PC-9 (cell line): ENCODE measurements around the gene TMPRSS7. TPM values are rescaled to one million over a fixed set of nuclear protein-coding genes. Genes with fewer than 3 reads are reported as not detected.

Experiments
- BruUV-seq: library from RNA; stranded (reverse); fragments of 400-500 nt; replicated peaks from 2 replicates; lab custom pipeline; 2021; lab: Mats Ljungman, UMichigan
- CTCF ChIA-PET: fragments of 300-600 bp; sonication (Branson Sonifier 250); formaldehyde crosslinking; loops from one replicate; lab custom pipeline; 2022; ENCODE audit warnings: antibody characterized with exemption; lab: Charles Lee
- POLR2A ChIA-PET: fragments of 300-600 bp; sonication (Branson Sonifier 250); formaldehyde crosslinking; loops from one replicate; lab custom pipeline; 2022; ENCODE audit warnings: antibody characterized with exemption; ENCODE audit not compliant: unreplicated experiment; lab: Charles Lee
- DNase-seq, 2 experiments: peaks; one replicate each; pipeline versions ENCODE4 v3.0.0 to v3.0.0-alpha.2; 2015 to 2022; ENCODE audit warnings: mixed read lengths in 1 of 2
- H2AFZ ChIP-seq: fragments of 200-600 bp; sonication (generic); 2 replicates; pipeline ENCODE4 v1.8.1; 2017; ENCODE audit warnings: antibody characterized with exemption
- H3F3A ChIP-seq: fragments of 200-600 bp; sonication (generic); 2 replicates; pipeline ENCODE4 v1.8.1; 2017; ENCODE audit warnings: antibody characterized with exemption, mild to moderate bottlenecking, low read depth; ENCODE audit not compliant: insufficient read depth
- H3K27ac ChIP-seq: fragments of 200-600 bp; sonication (generic); 2 replicates; pipeline ENCODE4 v1.6.1; 2016; ENCODE audit warnings: mixed run types
- H3K27me3 ChIP-seq: fragments of 200-600 bp; sonication (generic); 2 replicates; pipeline ENCODE4 v1.6.1; 2016; ENCODE audit warnings: low read depth, mixed run types; ENCODE audit not compliant: insufficient read depth
- H3K36me3 ChIP-seq: fragments of 200-600 bp; sonication (generic); 2 replicates; pipeline ENCODE4 v1.6.1; 2016; ENCODE audit warnings: low read depth, mixed run types
- H3K4me1 ChIP-seq: fragments of 200-600 bp; sonication (generic); replicated peaks from 2 replicates; pipeline ENCODE4 v1.6.1; 2016; ENCODE audit warnings: mixed run types; ENCODE audit not compliant: insufficient read depth
- H3K4me2 ChIP-seq: fragments of 200-600 bp; sonication (generic); 2 replicates; pipeline ENCODE4 v1.6.1; 2017; ENCODE audit warnings: mixed run types
- H3K4me3 ChIP-seq: fragments of 200-600 bp; sonication (generic); 2 replicates; pipeline ENCODE4 v1.6.1; 2016; ENCODE audit warnings: mixed run types
- H3K79me2 ChIP-seq: fragments of 200-600 bp; sonication (generic); 2 replicates; pipeline ENCODE4 v1.6.1; 2017; ENCODE audit warnings: low read depth, mixed run types
- H3K9me2 ChIP-seq: fragments of 200-600 bp; sonication (generic); 2 replicates; pipeline ENCODE4 v1.8.1; 2017; ENCODE audit warnings: mild to moderate bottlenecking; ENCODE audit not compliant: insufficient read depth
- H3K9me3 ChIP-seq: fragments of 200-600 bp; sonication (generic); 2 replicates; pipeline ENCODE4 v1.8.1; 2016; ENCODE audit warnings: low read depth; ENCODE audit not compliant: insufficient read depth
- H4K20me1 ChIP-seq: fragments of 200-600 bp; sonication (generic); 2 replicates; pipeline ENCODE4 v1.8.1; 2017; ENCODE audit not compliant: insufficient read depth
- CTCF ChIP-seq: fragments of 200-600 bp; sonication (generic); conservative IDR thresholded peaks from 2 replicates; pipeline ENCODE4 v1.6.1; 2017; ENCODE audit warnings: mixed run types, antibody characterized with exemption, mild to moderate bottlenecking, moderate library complexity
- EZH2 ChIP-seq: fragments of 200-600 bp; sonication (generic); IDR thresholded peaks from 2 replicates; pipeline ENCODE4 v1.8.0; 2017; ENCODE audit warnings: antibody characterized with exemption, low read depth
- intact Hi-C: fragments of 100-400 bp; cut with micrococcal nuclease; formaldehyde crosslinking; loops from one replicate; pipeline ENCODE4 v1.10.0; 2022; ENCODE audit not compliant: unreplicated experiment
- total RNA-seq: library from RNA; stranded (reverse); gene quantifications from 2 replicates; pipeline ENCODE4 v1.2.3, GENCODE V29; 2021

Gene TMPRSS7
- total RNA-seq, 1 experiment from 2014 or later, result not detected

GRCh38 chr3:112004187-112004586, 30.3 kb upstream of the TMPRSS7 start:
- Histone ChIP-seq H3K27me3 (no peaks in the 10 kb centered on the region), H3K27ac (no peak overlapping the region), H2AFZ (no peak overlapping the region), H3K79me2 (no peaks in the 10 kb centered on the region), H3K36me3 (no peaks in the 10 kb centered on the region), H3K9me3 (no peaks in the 10 kb centered on the region), H4K20me1 (no peaks in the 10 kb centered on the region), H3K4me1 (peaks cover 15% of the 10 kb centered on the region; the same call in 1 of the 2 replicates), H3K4me3 (no peak overlapping the region), H3F3A (no peaks in the 10 kb centered on the region), H3K4me2 (no peak overlapping the region), H3K9me2 (no peaks in the 10 kb centered on the region)
- no peak for DNase-seq
- no peak for TF ChIP-seq EZH2
- CTCF ChIA-PET, result interaction anchor here (1.6 kb wide), 1 partner anchor 15 kb away, joined by 5 read pairs; no protein-coding TSS in a partner anchor
- no TSS peak for BruUV-seq
- intact Hi-C loops, result no loop called here
- POLR2A ChIA-PET, result interaction anchor here (0.7 kb wide), 1 partner anchor 113 kb away, joined by 7 read pairs; no protein-coding TSS in a partner anchor

GRCh38 chr3:112004669-112005068, 29.9 kb upstream of the TMPRSS7 start:
- Histone ChIP-seq H4K20me1 (no peaks in the 10 kb centered on the region), H3K4me2 (no peak overlapping the region), H3K4me1 (peaks cover 15% of the 10 kb centered on the region; the same call in 1 of the 2 replicates), H3K27me3 (no peaks in the 10 kb centered on the region), H3K79me2 (no peaks in the 10 kb centered on the region), H3F3A (no peaks in the 10 kb centered on the region), H3K36me3 (no peaks in the 10 kb centered on the region), H3K4me3 (no peak overlapping the region), H2AFZ (no peak overlapping the region), H3K9me2 (no peaks in the 10 kb centered on the region), H3K27ac (no peak overlapping the region), H3K9me3 (no peaks in the 10 kb centered on the region)
- BruUV-seq, result no TSS peak
- ChIA-PET CTCF (interaction anchor here (1.6 kb wide), 1 partner anchor 15 kb away, joined by 5 read pairs; no protein-coding TSS in a partner anchor), POLR2A (no interaction called here)
- TF ChIP-seq CTCF (no peak), EZH2 (no peak)
- no peak for DNase-seq
- intact Hi-C loops, result no loop called here

GRCh38 chr3:112005091-112005672, 29.4 kb upstream of the TMPRSS7 start:
- Histone ChIP-seq H3K4me3 (no peak overlapping the region), H3K27ac (no peak overlapping the region), H3K4me2 (no peak overlapping the region), H3K36me3 (no peaks in the 10 kb centered on the region), H3K79me2 (no peaks in the 10 kb centered on the region), H3K9me3 (no peaks in the 10 kb centered on the region), H2AFZ (no peak overlapping the region), H3F3A (no peaks in the 10 kb centered on the region), H3K27me3 (no peaks in the 10 kb centered on the region), H3K9me2 (no peaks in the 10 kb centered on the region), H4K20me1 (no peaks in the 10 kb centered on the region), H3K4me1 (peaks cover 15% of the 10 kb centered on the region; the same call in 1 of the 2 replicates)
- CTCF ChIA-PET, result interaction anchor here (0.5 kb wide), 1 partner anchor 14 kb away, joined by 3 read pairs; no protein-coding TSS in a partner anchor
- no peak for DNase-seq
- POLR2A ChIA-PET, result no interaction called here
- intact Hi-C loops, result no loop called here
- no TSS peak for BruUV-seq
- TF ChIP-seq CTCF (no peak), EZH2 (no peak)
